ENCODE measurements around the gene HBB. TPM values are rescaled to one million over a fixed set of nuclear protein-coding genes. Genes with fewer than 3 reads are reported as not detected.

Gene HBB
- total RNA-seq, 4 donors from 2014 or later, result 7.9 to 229 (median 35.3) TPM

GRCh38 chr11:5210376-5210885 is 16.4 kb downstream of the HBB start:
- H3K27me3 ChIP-seq, result no peaks in the 10 kb centered on the region
- no peaks in the 10 kb centered on the region for H3K36me3 ChIP-seq
- no peaks in the 10 kb centered on the region for H3K9me3 ChIP-seq
- no peak for ATAC-seq
- DNase-seq, result no peak
- no peak overlapping the region for H3K27ac ChIP-seq
- TF ChIP-seq CTCF (IDR thresholded peaks at IDR 0.05 in 4 of 5, conservative IDR thresholded peaks at IDR 0.05 in 1 of 5) (no peak), POLR2A (IDR thresholded peaks at IDR 0.05) (no peak)
- in situ Hi-C loops (cut with MboI; ENCODE audit: low sequenced_read_pairs in 4 of 4) (no loop called here), intact Hi-C loops (cut with DNase I; ENCODE audit: low total_unique reads) (no loop called here)
- H3K4me1 ChIP-seq, result no peaks in the 10 kb centered on the region
- no peak overlapping the region for H3K4me3 ChIP-seq

- H3K4me1 ChIP-seq, result no peaks in the 10 kb centered on the region
- no peaks in the 10 kb centered on the region for H3K27me3 ChIP-seq
- H3K36me3 ChIP-seq, result no peaks in the 10 kb centered on the region
- H3K4me3 ChIP-seq, result no peak overlapping the region
- in situ Hi-C loops (cut with MboI; ENCODE audit: low sequenced_read_pairs in 4 of 4) (no loop called here), intact Hi-C loops (cut with DNase I; ENCODE audit: low total_unique reads) (no loop called here)
- no peaks in the 10 kb centered on the region for H3K9me3 ChIP-seq
- no peak for ATAC-seq
- H3K27ac ChIP-seq, result no peak overlapping the region
- DNase-seq, result no peak
- TF ChIP-seq CTCF (IDR thresholded peaks at IDR 0.05 in 4 of 5, conservative IDR thresholded peaks at IDR 0.05 in 1 of 5) (no peak), POLR2A (IDR thresholded peaks at IDR 0.05) (no peak)
Measured at GRCh38 chr11:5204787-5205186, 22.1 kb downstream of the HBB start.

- intact Hi-C loops (cut with DNase I; ENCODE audit: low total_unique reads), result no loop called here
- Histone ChIP-seq H3K27me3 (no peaks in the 10 kb centered on the region), H3K9me3 (no peaks in the 10 kb centered on the region), H3K4me3 (no peak overlapping the region), H3K27ac (no peak overlapping the region), H3K36me3 (no peaks in the 10 kb centered on the region), H3K4me1 (no peaks in the 10 kb centered on the region)
- in situ Hi-C loops (cut with MboI; ENCODE audit: low sequenced_read_pairs in 4 of 4), result no loop called here
- TF ChIP-seq POLR2A (IDR thresholded peaks at IDR 0.05) (no peak), CTCF (IDR thresholded peaks at IDR 0.05 in 4 of 5, conservative IDR thresholded peaks at IDR 0.05 in 1 of 5) (no peak)
- no peak for ATAC-seq
- no peak for DNase-seq
Measured at GRCh38 chr11:5203366-5203765, 23.5 kb downstream of the HBB start.

- H3K9me3 ChIP-seq, result no peaks in the 10 kb centered on the region
- H3K4me1 ChIP-seq, result no peaks in the 10 kb centered on the region
- H3K36me3 ChIP-seq, result no peaks in the 10 kb centered on the region
- no peak within 1 kb of the TSS for H3K27ac ChIP-seq
- no peak for ATAC-seq
- TF ChIP-seq CTCF (IDR thresholded peaks at IDR 0.05 in 4 of 5, conservative IDR thresholded peaks at IDR 0.05 in 1 of 5) (no peak), POLR2A (IDR thresholded peaks at IDR 0.05) (no peak)
- DNase-seq, result no peak
- no peaks in the 10 kb centered on the region for H3K27me3 ChIP-seq
- in situ Hi-C loops (cut with MboI; ENCODE audit: low sequenced_read_pairs in 4 of 4) (no loop called here), intact Hi-C loops (cut with DNase I; ENCODE audit: low total_unique reads) (no loop called here)
- no peak within 1 kb of the TSS for H3K4me3 ChIP-seq
Measured at GRCh38 chr11:5200582-5200981, 26.3 kb downstream of the HBB start, which contains the start of gene OR51V1. Gene OR51V1, minus strand, starts transcription at chr11:5200682. Its CDS starts 0 bp downstream, at chr11:5200682.

- DNase-seq, result no peak
- Histone ChIP-seq H3K9me3 (no peaks in the 10 kb centered on the region), H3K4me3 (no peak overlapping the region), H3K4me1 (no peaks in the 10 kb centered on the region), H3K27ac (no peak overlapping the region), H3K27me3 (no peaks in the 10 kb centered on the region), H3K36me3 (no peaks in the 10 kb centered on the region)
- in situ Hi-C loops (cut with MboI; ENCODE audit: low sequenced_read_pairs in 4 of 4) (no loop called here), intact Hi-C loops (cut with DNase I; ENCODE audit: low total_unique reads) (no loop called here)
- TF ChIP-seq POLR2A (IDR thresholded peaks at IDR 0.05) (no peak), CTCF (IDR thresholded peaks at IDR 0.05 in 4 of 5, conservative IDR thresholded peaks at IDR 0.05 in 1 of 5) (no peak)
- ATAC-seq, result no peak
Measured at GRCh38 chr11:5198285-5198684, 28.6 kb downstream of the HBB start.
